Prostate gland (tissue), 2 donors: ENCODE results near the gene ZNRF2. TPM values are rescaled to one million over a fixed set of nuclear protein-coding genes. Genes with fewer than 3 reads are reported as not detected.

Experiments used
- DNase-seq: peaks from one replicate; pipeline ENCODE4 v3.0.0-alpha.2; 2019; ENCODE audit warnings: low spot score
- H3K27ac ChIP-seq, 2 donors: fragments of 200-600 bp; sonication (generic); 2 replicates each; pipeline ENCODE4 v1.5.1; 2017 to 2019
- H3K27me3 ChIP-seq: fragments of 200-600 bp; sonication (generic); replicated peaks from 2 replicates; pipeline ENCODE4 v1.5.1; 2019; ENCODE audit not compliant: insufficient read depth
- H3K36me3 ChIP-seq, 2 donors: fragments of 200-600 bp; sonication (generic); 1 replicate in 1 of 2; 2 replicates in 1 of 2; pipeline versions ENCODE4 v1.5.1 to v1.8.1; 2017 to 2019
- H3K4me1 ChIP-seq: fragments of 200-600 bp; sonication (generic); replicated peaks from 2 replicates; pipeline ENCODE4 v1.5.1; 2019
- H3K4me3 ChIP-seq, 2 donors: fragments of 200-600 bp; sonication (generic); 2 replicates each; pipeline ENCODE4 v1.5.1; 2017 to 2019
- H3K9me3 ChIP-seq: fragments of 200-600 bp; sonication (generic); 2 replicates; pipeline ENCODE4 v1.5.1; 2017
- CTCF ChIP-seq, 4 experiments: fragments of 200-600 bp in 2 of 4; fragments of 450-650 bp in 2 of 4; sonication (generic) in 2 of 4; IDR thresholded peaks; 1 replicate in 3 of 4; 2 replicates in 1 of 4; pipeline ENCODE4 v1.5.1; 2016 to 2019; ENCODE audit warnings: antibody characterized with exemption in 4 of 4, mild to moderate bottlenecking in 2 of 4, moderate library complexity in 2 of 4
- POLR2A ChIP-seq: fragments of 450-650 bp; IDR thresholded peaks from one replicate; pipeline ENCODE4 v1.6.1; 2016; ENCODE audit warnings: antibody characterized with exemption, mild to moderate bottlenecking
- POLR2AphosphoS5 ChIP-seq: sonication (generic); formaldehyde crosslinking; IDR thresholded peaks from one replicate; pipeline ENCODE4 v1.6.1; 2017; ENCODE audit warnings: antibody characterized with exemption
- WGBS: methylation state at CpG from one replicate; pipeline ENCODE4 v1.1.5; 2018; 5-methylcytosine and 5-hydroxymethylcytosine counted together
- intact Hi-C: fragments of 100-400 bp; cut with DNase I; formaldehyde crosslinking; loops from one replicate; pipeline ENCODE4 v1.14.2; 2022
- total RNA-seq, 2 donors: library from RNA; depleted of rRNA; stranded (reverse); fragments of >200 nt; gene quantifications; one replicate each; pipeline ENCODE4 v1.1.0, GENCODE V29; 2016

ZNRF2 gene
- total RNA-seq, 2 donors from 2014 or later = 23.0 to 35.2 TPM

- no peak for TF ChIP-seq CTCF (IDR thresholded peaks at IDR 0.05)
- TF ChIP-seq POLR2AphosphoS5 = no peak
- no peak for TF ChIP-seq POLR2A
- Histone ChIP-seq H3K9me3 (no peaks in the 10 kb centered on the region), H3K27ac (no peak overlapping the region), H3K36me3 (no peaks in the 10 kb centered on the region), H3K27me3 (no peaks in the 10 kb centered on the region), H3K4me1 (no peaks in the 10 kb centered on the region), H3K4me3 (no peak overlapping the region)
- intact Hi-C loops = no loop called here
- DNase-seq = no peak
- 52% methylated on average over 4 of the region's 4 CpGs for WGBS
Measured at GRCh38 chr7:30335763-30336487, 51.5 kb downstream of the ZNRF2 start.

GRCh38 chr7:30344513-30344912, 60.1 kb downstream of the ZNRF2 start:
- WGBS = 79% methylated on average over 1 of the region's 1 CpG
- TF ChIP-seq POLR2AphosphoS5 = no peak
- no peak for TF ChIP-seq POLR2A
- no peak for TF ChIP-seq CTCF (IDR thresholded peaks at IDR 0.05)
- Histone ChIP-seq H3K4me3 (no peak overlapping the region), H3K36me3 (no peaks in the 10 kb centered on the region), H3K27me3 (no peaks in the 10 kb centered on the region), H3K9me3 (no peaks in the 10 kb centered on the region), H3K4me1 (no peaks in the 10 kb centered on the region), H3K27ac (no peak overlapping the region)
- no peak for DNase-seq
- intact Hi-C loops = no loop called here

GRCh38 chr7:30347226-30348082, 63.1 kb downstream of the ZNRF2 start:
- Histone ChIP-seq H3K4me3 (no peak overlapping the region), H3K27me3 (no peaks in the 10 kb centered on the region), H3K27ac (no peak overlapping the region), H3K4me1 (no peaks in the 10 kb centered on the region), H3K9me3 (no peaks in the 10 kb centered on the region), H3K36me3 (no peaks in the 10 kb centered on the region)
- 86% methylated on average over 2 of the region's 2 CpGs for WGBS
- intact Hi-C loops = no loop called here
- DNase-seq = no peak
- TF ChIP-seq POLR2AphosphoS5 (no peak), CTCF (IDR thresholded peaks at IDR 0.05) (no peak), POLR2A (no peak)

- 63% methylated on average over 2 of the region's 2 CpGs for WGBS
- Histone ChIP-seq H3K27ac (no peak overlapping the region), H3K36me3 (no peaks in the 10 kb centered on the region), H3K4me1 (no peaks in the 10 kb centered on the region), H3K27me3 (no peaks in the 10 kb centered on the region), H3K9me3 (no peaks in the 10 kb centered on the region), H3K4me3 (no peak overlapping the region)
- TF ChIP-seq POLR2A (no peak), CTCF (IDR thresholded peaks at IDR 0.05) (no peak), POLR2AphosphoS5 (no peak)
- intact Hi-C loops = no loop called here
- DNase-seq = no peak
Measured at GRCh38 chr7:30348083-30348560, 63.7 kb downstream of the ZNRF2 start.
